PC-3 (cell line): Measurements from ENCODE around the gene CHRM2. TPM values are rescaled to one million over a fixed set of nuclear protein-coding genes. Genes with fewer than 3 reads are reported as not detected.
A peak's percentile ranks its signal among the peaks of the same experiment; 100 is the strongest.

Experiments
- ATAC-seq: fragments of 200-7000 bp; cut with Tn5 transposase; 2 replicates; pipeline ENCODE4 v1.9.1; 2020; ENCODE audit warnings: mild to moderate bottlenecking, moderate library complexity
- BruUV-seq: library from RNA; stranded (reverse); fragments of 400-500 nt; replicated peaks from 2 replicates; lab custom pipeline; 2021; lab: Mats Ljungman, UMichigan
- CTCF ChIA-PET: fragments of 300-600 bp; sonication (Branson Sonifier 250); formaldehyde crosslinking; loops from one replicate; lab custom pipeline; 2022; ENCODE audit warnings: antibody characterized with exemption; lab: Charles Lee
- POLR2A ChIA-PET: fragments of 300-600 bp; sonication (Branson Sonifier 250); formaldehyde crosslinking; loops from one replicate; lab custom pipeline; 2022; ENCODE audit warnings: antibody characterized with exemption; ENCODE audit not compliant: unreplicated experiment; lab: Charles Lee
- DNase-seq: peaks from one replicate; pipeline ENCODE4 v3.0.0-alpha.2; 2015
- H2AFZ ChIP-seq: fragments of 300-600 bp; sonication (generic); 2 replicates; pipeline ENCODE4 v1.6.0; 2016; ENCODE audit warnings: antibody characterized with exemption, low read length
- H3F3A ChIP-seq: fragments of 300-600 bp; sonication (generic); one replicate; pipeline ENCODE4 v1.6.0; 2017; ENCODE audit warnings: antibody characterized with exemption, low read length, control low read depth, mild to moderate bottlenecking; ENCODE audit not compliant: unreplicated experiment
- H3K27ac ChIP-seq: fragments of 300-600 bp; sonication (generic); 2 replicates; pipeline ENCODE4 v1.5.1; 2016; ENCODE audit warnings: mild to moderate bottlenecking, low read length
- H3K27me3 ChIP-seq: fragments of 300-600 bp; sonication (generic); 2 replicates; pipeline ENCODE4 v1.6.1; 2016; ENCODE audit warnings: low read length, mixed read lengths
- H3K36me3 ChIP-seq: fragments of 300-600 bp; sonication (generic); 2 replicates; pipeline ENCODE4 v1.6.1; 2016; ENCODE audit warnings: low read depth, mixed run types, low read length, mixed read lengths
- H3K4me1 ChIP-seq: fragments of 300-600 bp; sonication (generic); 2 replicates; pipeline ENCODE4 v1.5.1; 2016; ENCODE audit warnings: low read length; ENCODE audit not compliant: insufficient read depth
- H3K4me2 ChIP-seq: fragments of 300-600 bp; sonication (generic); 2 replicates; pipeline ENCODE4 v1.6.0; 2016; ENCODE audit warnings: low read length
- H3K4me3 ChIP-seq: fragments of 300-600 bp; sonication (generic); 2 replicates; pipeline ENCODE4 v1.5.1; 2016; ENCODE audit warnings: mild to moderate bottlenecking, low read length, mixed read lengths
- H3K79me2 ChIP-seq: fragments of 300-600 bp; sonication (generic); 2 replicates; pipeline ENCODE4 v1.6.1; 2017; ENCODE audit warnings: low read length, mixed read lengths
- H3K9ac ChIP-seq: fragments of 300-600 bp; sonication (generic); 2 replicates; pipeline ENCODE4 v1.6.0; 2016; ENCODE audit warnings: mild to moderate bottlenecking, low read length
- H3K9me2 ChIP-seq: fragments of 300-600 bp; sonication (generic); replicated peaks from 2 replicates; pipeline ENCODE4 v1.6.1; 2016; ENCODE audit warnings: mixed run types, low read length, mixed read lengths
- H3K9me3 ChIP-seq: fragments of 300-600 bp; sonication (generic); 2 replicates; pipeline ENCODE4 v1.6.1; 2016; ENCODE audit warnings: low read length, mixed read lengths
- H4K20me1 ChIP-seq: fragments of 300-600 bp; sonication (generic); 2 replicates; pipeline ENCODE4 v1.6.1; 2016; ENCODE audit warnings: low read length, mixed read lengths
- CTCF ChIP-seq: fragments of 300-600 bp; sonication (generic); conservative IDR thresholded peaks from 2 replicates; pipeline ENCODE4 v1.5.1; 2017; ENCODE audit warnings: antibody characterized with exemption, low read depth, mild to moderate bottlenecking, low read length
- EZH2 ChIP-seq: fragments of 300-600 bp; sonication (generic); IDR thresholded peaks from one replicate; pipeline ENCODE4 v1.6.1; 2017; ENCODE audit warnings: antibody characterized with exemption, mild to moderate bottlenecking, low read length; ENCODE audit not compliant: unreplicated experiment
- EZH2phosphoT487 ChIP-seq: fragments of 300-600 bp; sonication (generic); IDR thresholded peaks from 2 replicates; pipeline ENCODE4 v1.6.1; 2018; ENCODE audit warnings: mild to moderate bottlenecking, antibody characterized with exemption, low read length, borderline replicate concordance
- intact Hi-C: fragments of 100-400 bp; cut with micrococcal nuclease; formaldehyde crosslinking; loops from 2 replicates; pipeline ENCODE4 v1.9.0; 2023
- total RNA-seq: library from RNA; depleted of rRNA; stranded (reverse); fragments of >200 nt; gene quantifications from 2 replicates; pipeline ENCODE4 v1.2.3, GENCODE V29; 2014

CHRM2 gene
- total RNA-seq, 1 experiment from 2014 or later, result not detected

- Histone ChIP-seq H3K9me2 (no peaks in the 10 kb centered on the region), H2AFZ (no peak overlapping the region), H3K4me2 (no peak overlapping the region), H3F3A (no peaks in the 10 kb centered on the region), H3K27me3 (no peaks in the 10 kb centered on the region), H3K4me1 (no peaks in the 10 kb centered on the region), H3K36me3 (no peaks in the 10 kb centered on the region), H3K79me2 (no peaks in the 10 kb centered on the region), H3K4me3 (no peak overlapping the region), H3K9ac (no peak overlapping the region), H4K20me1 (no peaks in the 10 kb centered on the region), H3K9me3 (no peaks in the 10 kb centered on the region), H3K27ac (no peak overlapping the region)
- ATAC-seq (no peak), DNase-seq (no peak)
- no TSS peak for BruUV-seq
- TF ChIP-seq EZH2, result no peak
- TF ChIP-seq EZH2phosphoT487, result no peak
- TF ChIP-seq CTCF, result no peak
- intact Hi-C loops, result no loop called here
- CTCF ChIA-PET, result no interaction called here
- POLR2A ChIA-PET, result no interaction called here
Measured at GRCh38 chr7:136847858-136848257, 20.6 kb upstream of the CHRM2 start.

- Histone ChIP-seq H3K36me3 (no peaks in the 10 kb centered on the region), H3K4me3 (no peak overlapping the region), H3K27ac (no peak overlapping the region), H3K9ac (no peak overlapping the region), H3K4me2 (no peak overlapping the region), H3K79me2 (no peaks in the 10 kb centered on the region), H2AFZ (no peak overlapping the region), H4K20me1 (no peaks in the 10 kb centered on the region), H3F3A (no peaks in the 10 kb centered on the region), H3K4me1 (no peaks in the 10 kb centered on the region), H3K9me2 (no peaks in the 10 kb centered on the region), H3K9me3 (no peaks in the 10 kb centered on the region), H3K27me3 (no peaks in the 10 kb centered on the region)
- no peak for TF ChIP-seq EZH2
- TF ChIP-seq EZH2phosphoT487, result no peak
- TF ChIP-seq CTCF, result no peak
- POLR2A ChIA-PET, result no interaction called here
- intact Hi-C loops, result no loop called here
- DNase-seq (no peak), ATAC-seq (no peak)
- BruUV-seq, result no TSS peak
- CTCF ChIA-PET, result interaction anchor here (0.6 kb wide), 1 partner anchor 100 kb away, joined by 3 read pairs; no protein-coding TSS in a partner anchor
Measured at GRCh38 chr7:136853654-136854053, 14.8 kb upstream of the CHRM2 start.

GRCh38 chr7:136857573-136857972 lies 10.9 kb upstream of the CHRM2 start:
- BruUV-seq, result no TSS peak
- no peaks in the 10 kb centered on the region for H3K4me1 ChIP-seq
- intact Hi-C loops, result no loop called here
- H3K36me3 ChIP-seq, result no peaks in the 10 kb centered on the region
- ATAC-seq, result peak; percentile 27; the same call in 1 of the 2 replicates
- no peaks in the 10 kb centered on the region for H4K20me1 ChIP-seq
- H3K9ac ChIP-seq, result no peak overlapping the region
- ChIA-PET POLR2A (no interaction called here), CTCF (no interaction called here)
- DNase-seq, result peak; percentile 53
- no peak overlapping the region for H3K4me2 ChIP-seq
- peaks cover 7% of the 10 kb centered on the region; the same call in 1 of the 2 replicates for H3K27me3 ChIP-seq
- TF ChIP-seq EZH2 (no peak), CTCF (no peak), EZH2phosphoT487 (no peak)
- H3K9me2 ChIP-seq, result no peaks in the 10 kb centered on the region
- H3K27ac ChIP-seq, result no peak overlapping the region
- no peaks in the 10 kb centered on the region for H3F3A ChIP-seq
- H3K4me3 ChIP-seq, result no peak overlapping the region
- no peaks in the 10 kb centered on the region for H3K79me2 ChIP-seq
- no peaks in the 10 kb centered on the region for H3K9me3 ChIP-seq
- H2AFZ ChIP-seq, result no peak overlapping the region
